HAP-1 (cell line): Measurements from ENCODE around the gene ARMH3.
"Not testable (repeated sequence)": the region's sequence is repeated elsewhere in the genome, so short reads cannot be mapped to it uniquely, and the experiment has no call there.

Source experiments
- DNase-seq, 2 experiments: peaks; one replicate each; pipeline ENCODE4 v3.0.0-alpha.2; 2016 to 2020; ENCODE audit warnings: low spot score in 2 of 2
- H3K27me3 ChIP-seq: fragments of 250-450 bp; sonication (Bioruptor Pico); 2 replicates; pipeline ENCODE4 v1.5.1; 2020; ENCODE audit warnings: low read depth, mild to moderate bottlenecking, moderate library complexity
- H3K36me3 ChIP-seq: fragments of 250-450 bp; sonication (Bioruptor Pico); replicated peaks from 2 replicates; pipeline ENCODE4 v1.5.1; 2020; ENCODE audit warnings: mild to moderate bottlenecking
- H3K4me1 ChIP-seq: fragments of 250-450 bp; sonication (Bioruptor Pico); 2 replicates; pipeline ENCODE4 v1.5.1; 2020; ENCODE audit warnings: mild to moderate bottlenecking
- H3K4me3 ChIP-seq: fragments of 250-450 bp; sonication (Bioruptor Pico); 2 replicates; pipeline ENCODE4 v1.5.1; 2020; ENCODE audit warnings: mild to moderate bottlenecking, moderate library complexity
- H3K9me3 ChIP-seq: fragments of 250-450 bp; sonication (Bioruptor Pico); 2 replicates; pipeline ENCODE4 v1.5.1; 2020; ENCODE audit warnings: mild to moderate bottlenecking, moderate library complexity
- in situ Hi-C: fragments of 300-500 bp; cut with MboI; formaldehyde crosslinking; loops from 3 replicates; pipeline ENCODE4 v1.14.3; 2020; ENCODE audit warnings: low sequenced_read_pairs, inconsistent platforms, mixed read lengths

The ARMH3 gene

DNA sequence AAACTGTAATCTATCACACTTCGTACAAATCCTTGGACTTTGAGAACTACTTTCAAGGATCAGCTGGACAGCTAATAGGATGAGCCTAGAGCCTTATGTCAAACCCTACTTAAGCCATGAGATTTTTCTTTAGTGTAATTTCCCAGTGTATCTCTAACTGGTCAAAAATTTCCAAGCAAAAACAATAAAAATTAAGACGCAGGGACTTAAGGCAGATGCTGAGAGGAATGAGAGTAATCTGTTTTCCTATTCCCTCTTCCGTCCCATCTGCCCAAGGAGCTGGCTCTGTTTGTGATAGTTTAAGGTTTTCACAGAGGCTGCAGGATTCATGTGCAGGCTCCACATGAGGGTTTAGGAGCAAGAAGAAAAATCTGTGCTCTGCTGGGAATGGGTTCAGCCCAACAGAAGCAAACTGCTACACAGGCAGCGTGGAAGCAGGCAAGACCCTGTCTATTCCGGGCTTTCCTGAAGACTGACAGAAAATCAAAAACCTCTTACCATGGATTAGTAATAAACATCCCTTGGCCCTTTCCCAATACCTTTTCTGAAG lies 62.2 kb downstream of the ARMH3 start:
- peaks cover 25% of the 10 kb centered on the region for H3K36me3 ChIP-seq
- H3K9me3 ChIP-seq: no peaks in the 10 kb centered on the region
- no peak overlapping the region for H3K4me3 ChIP-seq
- no peak for DNase-seq
- in situ Hi-C loops: no loop called here
- no peaks in the 10 kb centered on the region for H3K4me1 ChIP-seq
- H3K27me3 ChIP-seq: no peaks in the 10 kb centered on the region

DNA sequence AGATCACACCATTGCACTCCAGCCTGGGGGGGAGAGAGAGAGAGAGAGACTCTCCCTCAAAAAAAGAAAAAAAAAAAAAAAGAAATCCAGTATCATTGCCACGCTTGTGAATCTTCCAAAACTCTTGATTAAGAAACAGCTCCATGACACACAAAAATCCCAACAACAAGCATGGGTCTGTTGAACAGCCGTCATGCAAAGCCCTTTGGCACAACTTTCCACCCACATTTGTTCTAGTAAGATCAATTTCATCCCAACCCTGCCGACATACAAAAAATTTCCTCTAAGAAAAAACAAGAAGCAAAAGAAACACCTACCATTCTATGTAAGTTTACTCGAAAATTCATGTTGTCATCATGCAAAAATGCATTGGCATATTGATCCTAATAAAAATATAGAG lies 62.8 kb downstream of the ARMH3 start:
- Histone ChIP-seq H3K27me3 (no peaks in the 10 kb centered on the region), H3K9me3 (no peaks in the 10 kb centered on the region), H3K4me1 (no peaks in the 10 kb centered on the region), H3K36me3 (peaks cover 28% of the 10 kb centered on the region), H3K4me3 (no peak overlapping the region)
- in situ Hi-C loops: no loop called here
- no peak for DNase-seq

GRCh38 chr10:101987136-101987535 lies 68.8 kb downstream of the ARMH3 start:
- DNase-seq: no peak
- H3K27me3 ChIP-seq: no peaks in the 10 kb centered on the region
- in situ Hi-C loops: no loop called here
- no peaks in the 10 kb centered on the region for H3K9me3 ChIP-seq
- no peak overlapping the region for H3K4me3 ChIP-seq
- H3K4me1 ChIP-seq: no peaks in the 10 kb centered on the region
- H3K36me3 ChIP-seq: peaks cover 38% of the 10 kb centered on the region

- Histone ChIP-seq H3K36me3 (peaks cover 33% of the 10 kb centered on the region), H3K27me3 (no peaks in the 10 kb centered on the region), H3K4me1 (no peaks in the 10 kb centered on the region), H3K4me3 (no peak overlapping the region), H3K9me3 (no peaks in the 10 kb centered on the region)
- DNase-seq: no peak
- in situ Hi-C loops: no loop called here
Observed at GRCh38 chr10:101986624-101986971, 69.4 kb downstream of the ARMH3 start.

GRCh38 chr10:101980677-101981076 lies 75.3 kb downstream of the ARMH3 start:
- H3K4me3 ChIP-seq, in situ Hi-C loops, H3K4me1 ChIP-seq, DNase-seq, H3K36me3 ChIP-seq, H3K9me3 ChIP-seq, H3K27me3 ChIP-seq: not testable (repeated sequence)

DNA sequence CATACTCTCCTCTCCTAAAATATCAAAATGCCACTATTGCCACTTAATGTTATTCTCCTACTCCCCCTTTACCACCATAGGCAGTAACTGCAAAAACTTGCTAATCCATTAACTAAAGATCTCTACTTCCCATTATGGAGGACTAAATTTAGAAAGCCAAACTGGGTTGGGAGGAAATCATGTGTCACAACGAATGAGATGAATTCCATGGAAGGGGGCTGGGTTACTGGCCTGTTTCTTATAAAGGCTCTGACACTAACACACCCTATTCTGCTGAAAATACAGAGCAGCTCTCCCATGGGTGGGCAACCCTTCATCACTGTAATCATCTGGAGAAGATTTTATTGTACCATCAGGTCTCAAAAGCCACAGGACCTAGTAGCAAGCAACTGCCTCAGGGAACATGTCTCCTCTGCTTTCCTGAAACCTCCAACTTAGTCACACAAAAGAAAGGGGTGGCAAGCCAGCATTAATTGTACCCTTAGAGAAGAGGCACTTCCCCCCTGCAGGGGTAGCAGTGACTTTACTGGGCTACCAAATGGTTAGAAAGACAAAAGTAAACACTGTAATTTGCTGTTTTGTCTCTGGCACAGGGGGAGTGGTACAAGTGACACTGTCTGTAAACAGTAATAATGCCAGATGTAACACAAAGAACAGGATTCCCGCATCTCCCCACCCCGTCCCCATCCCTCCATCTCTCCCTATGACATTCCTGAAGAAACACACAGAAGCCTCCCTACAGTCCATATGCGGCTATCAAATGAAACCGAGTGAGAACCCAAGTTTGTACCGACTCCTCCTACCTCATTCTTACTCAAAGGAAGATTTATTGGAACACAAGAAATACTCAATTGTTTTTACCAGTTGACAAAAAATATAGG lies 81.6 kb downstream of the ARMH3 start:
- H3K4me3 ChIP-seq: no peak overlapping the region
- H3K36me3 ChIP-seq: peaks cover 8% of the 10 kb centered on the region; the same call in 1 of the 2 replicates
- peaks cover 13% of the 10 kb centered on the region for H3K4me1 ChIP-seq
- no peaks in the 10 kb centered on the region for H3K9me3 ChIP-seq
- in situ Hi-C loops: no loop called here
- DNase-seq: no peak
- no peaks in the 10 kb centered on the region for H3K27me3 ChIP-seq

- in situ Hi-C loops: no loop called here
- no peak overlapping the region for H3K4me3 ChIP-seq
- peaks cover 8% of the 10 kb centered on the region; the same call in 1 of the 2 replicates for H3K36me3 ChIP-seq
- no peaks in the 10 kb centered on the region for H3K27me3 ChIP-seq
- H3K9me3 ChIP-seq: no peaks in the 10 kb centered on the region
- peaks cover 13% of the 10 kb centered on the region for H3K4me1 ChIP-seq
- no peak for DNase-seq
Observed at GRCh38 chr10:101972761-101973160, 83.2 kb downstream of the ARMH3 start.

- no peak for DNase-seq
- Histone ChIP-seq H3K9me3 (no peaks in the 10 kb centered on the region), H3K4me3 (no peak overlapping the region), H3K4me1 (peaks cover 12% of the 10 kb centered on the region), H3K27me3 (no peaks in the 10 kb centered on the region), H3K36me3 (peaks cover 8% of the 10 kb centered on the region; the same call in 1 of the 2 replicates)
- in situ Hi-C loops: no loop called here
Observed at GRCh38 chr10:101969412-101969922, 86.5 kb downstream of the ARMH3 start.

DNA sequence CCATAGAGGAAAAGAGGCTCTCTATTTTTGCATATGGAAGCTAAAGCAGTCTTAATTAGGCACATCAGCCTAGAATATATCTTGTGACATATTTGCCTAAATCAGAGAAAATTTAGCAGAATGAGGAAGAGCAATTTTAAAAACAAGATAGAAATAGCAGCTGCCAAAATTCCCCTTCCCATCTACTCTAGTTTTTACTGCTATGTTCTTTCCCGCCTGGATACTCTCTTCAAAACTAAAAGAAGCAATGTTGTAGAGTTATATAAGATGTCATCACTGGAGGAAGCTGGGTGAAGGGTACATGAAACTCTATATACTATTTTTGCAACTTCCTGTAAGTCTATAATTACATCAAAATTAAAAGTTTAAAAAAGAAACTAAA lies 87.0 kb downstream of the ARMH3 start:
- Histone ChIP-seq H3K9me3 (no peaks in the 10 kb centered on the region), H3K4me3 (no peak overlapping the region), H3K27me3 (no peaks in the 10 kb centered on the region), H3K4me1 (peaks cover 7% of the 10 kb centered on the region), H3K36me3 (peaks cover 8% of the 10 kb centered on the region; the same call in 1 of the 2 replicates)
- no peak for DNase-seq
- in situ Hi-C loops: no loop called here

DNA sequence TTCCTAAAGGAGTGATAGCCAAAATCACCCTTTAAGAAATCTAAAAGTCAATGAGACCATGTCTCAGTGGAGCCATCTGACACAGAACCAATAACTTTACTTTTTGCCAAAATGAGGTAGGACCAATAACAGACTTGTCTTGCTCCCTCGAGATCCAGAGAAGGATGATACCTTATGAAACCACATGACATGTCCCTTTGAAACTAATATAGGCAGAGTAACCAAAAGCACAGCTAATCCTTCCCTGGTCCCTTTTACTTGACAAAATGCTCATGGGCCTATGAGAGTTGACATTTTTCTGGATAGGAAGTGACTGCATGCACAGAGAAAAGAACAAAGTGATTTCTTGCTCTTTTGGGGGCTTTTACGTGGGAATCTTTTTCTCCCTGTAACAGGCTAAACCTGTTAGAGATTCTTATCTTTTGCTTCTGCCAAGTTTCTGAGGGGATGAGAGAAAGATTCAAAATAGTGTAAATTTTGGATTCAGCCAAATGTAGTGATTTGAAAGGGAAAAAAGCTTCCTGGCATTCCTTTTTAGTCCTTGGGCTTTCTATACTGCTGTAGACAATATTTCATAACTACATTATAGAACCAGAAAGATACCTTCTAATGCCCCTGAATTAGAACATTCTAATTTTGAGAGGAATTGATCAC lies 87.6 kb downstream of the ARMH3 start:
- H3K4me1 ChIP-seq: peaks cover 2% of the 10 kb centered on the region
- in situ Hi-C loops: no loop called here
- DNase-seq: no peak
- no peaks in the 10 kb centered on the region for H3K9me3 ChIP-seq
- H3K36me3 ChIP-seq: peaks cover 8% of the 10 kb centered on the region; the same call in 1 of the 2 replicates
- H3K27me3 ChIP-seq: no peaks in the 10 kb centered on the region
- no peak overlapping the region for H3K4me3 ChIP-seq

DNA sequence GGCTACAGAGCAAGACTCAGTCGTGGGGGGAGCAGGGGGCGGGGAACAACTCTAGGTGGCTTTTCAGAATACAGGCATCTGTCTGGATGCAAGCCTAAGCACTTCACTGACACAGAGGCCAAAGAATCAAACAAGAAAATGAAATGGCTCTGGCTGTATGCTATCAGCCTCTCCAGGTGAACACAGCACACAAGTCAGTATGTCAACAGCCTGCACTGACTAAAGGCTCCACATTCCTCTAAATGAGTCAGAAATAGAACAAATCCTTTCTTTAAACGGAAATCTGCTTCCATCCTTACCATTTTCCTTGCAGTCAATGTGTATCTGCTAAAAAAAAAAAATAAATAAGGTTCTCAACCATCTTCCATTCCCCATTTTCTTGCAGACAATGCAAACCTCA lies 88.3 kb downstream of the ARMH3 start:
- Histone ChIP-seq H3K4me3 (no peak overlapping the region), H3K9me3 (no peaks in the 10 kb centered on the region), H3K27me3 (no peaks in the 10 kb centered on the region), H3K36me3 (peaks cover 6% of the 10 kb centered on the region; the same call in 1 of the 2 replicates), H3K4me1 (no peaks in the 10 kb centered on the region)
- DNase-seq: no peak
- in situ Hi-C loops: no loop called here

DNA sequence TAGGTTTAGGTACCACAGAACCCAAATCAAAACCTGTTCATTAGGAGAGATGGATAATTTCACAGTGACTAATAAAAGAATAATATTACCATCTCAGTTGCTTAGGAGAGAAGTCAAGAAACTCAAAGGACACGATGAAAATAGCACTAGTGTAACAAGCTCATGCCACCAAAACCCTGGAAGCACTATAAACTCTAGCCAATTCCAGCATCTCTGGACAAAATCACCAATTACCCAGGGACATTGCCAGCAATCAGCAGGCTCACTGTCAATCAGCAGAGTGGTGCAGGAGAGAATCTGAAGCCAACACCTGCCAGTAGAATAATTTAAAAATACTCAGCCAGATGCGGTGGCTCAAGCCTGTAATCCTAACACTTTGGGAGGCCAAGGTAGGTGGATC lies 88.9 kb downstream of the ARMH3 start:
- H3K9me3 ChIP-seq: no peaks in the 10 kb centered on the region
- no peaks in the 10 kb centered on the region for H3K27me3 ChIP-seq
- DNase-seq: no peak
- H3K36me3 ChIP-seq: peaks cover under 1% of the 10 kb centered on the region; the same call in 1 of the 2 replicates
- in situ Hi-C loops: no loop called here
- H3K4me1 ChIP-seq: no peaks in the 10 kb centered on the region
- H3K4me3 ChIP-seq: no peak overlapping the region

- no peak for DNase-seq
- H3K27me3 ChIP-seq: no peaks in the 10 kb centered on the region
- H3K4me3 ChIP-seq: no peak overlapping the region
- in situ Hi-C loops: no loop called here
- no peaks in the 10 kb centered on the region for H3K9me3 ChIP-seq
- H3K4me1 ChIP-seq: no peaks in the 10 kb centered on the region
- H3K36me3 ChIP-seq: no peaks in the 10 kb centered on the region
Observed at GRCh38 chr10:101965075-101965765, 90.8 kb downstream of the ARMH3 start.
